Thyroid gland (tissue), 4 donors: ENCODE data around the gene RIN1.

ENCODE experiments used
- POLR2A ChIP-seq, 2 donors: fragments of 450-650 bp; IDR thresholded peaks; one replicate each; pipeline ENCODE4 v1.6.1; 2017; ENCODE audit warnings: antibody characterized with exemption in 2 of 2, mild to moderate bottlenecking in 2 of 2, moderate library complexity in 1 of 2
- TF ChIP-seq, protein P1 (sequence below), 6 experiments: fragments of 200-600 bp in 3 of 6; fragments of 450-650 bp in 3 of 6; sonication (generic) in 3 of 6; IDR thresholded peaks; one replicate each; pipeline ENCODE4 v1.5.1; 2016 to 2019; ENCODE audit warnings: antibody characterized with exemption in 6 of 6, mild to moderate bottlenecking in 2 of 6, inconsistent platforms in 1 of 6, moderate library complexity in 1 of 6

DNA sequence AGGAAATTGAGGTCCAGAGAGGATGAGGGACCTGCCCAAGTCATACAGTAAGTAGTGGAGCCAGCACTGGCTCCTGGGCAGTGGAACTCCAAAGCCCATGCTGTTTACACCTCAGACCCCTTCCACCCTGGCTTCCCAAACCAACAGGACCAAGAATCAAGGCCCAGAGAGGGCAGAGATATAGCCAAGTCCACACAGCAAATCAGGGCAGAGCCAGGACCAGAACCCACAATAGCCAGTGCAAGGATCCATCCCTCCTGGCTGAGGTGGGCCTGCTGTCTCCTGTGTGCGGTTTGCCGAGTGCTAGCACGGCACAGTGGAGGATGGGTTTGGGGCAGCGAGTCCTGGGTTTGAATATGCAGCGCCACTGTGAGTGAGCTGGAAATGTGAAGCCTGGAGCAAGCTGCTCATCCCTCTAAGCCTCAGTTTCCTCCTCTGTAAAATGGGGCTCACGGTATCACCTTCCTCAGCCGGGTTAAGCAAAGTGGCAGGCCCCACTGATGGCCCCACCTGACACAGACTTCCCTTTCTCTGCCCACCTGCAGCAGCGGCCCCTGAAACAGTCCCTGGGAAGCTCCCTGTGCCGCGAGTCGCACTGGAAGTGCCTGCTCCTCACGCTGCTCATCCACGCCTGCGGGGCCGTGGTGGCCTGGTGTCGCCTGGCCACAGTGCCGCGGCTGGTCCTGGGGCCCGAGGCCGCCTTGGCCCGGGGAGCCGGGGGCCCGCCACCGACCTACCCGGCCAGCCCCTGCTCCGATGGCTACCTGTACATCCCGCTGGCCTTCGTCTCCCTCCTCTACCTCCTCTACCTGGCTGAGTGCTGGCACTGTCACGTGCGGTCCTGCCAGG lies 42.2 kb downstream of the RIN1 start:
- TF ChIP-seq, protein P1, sequence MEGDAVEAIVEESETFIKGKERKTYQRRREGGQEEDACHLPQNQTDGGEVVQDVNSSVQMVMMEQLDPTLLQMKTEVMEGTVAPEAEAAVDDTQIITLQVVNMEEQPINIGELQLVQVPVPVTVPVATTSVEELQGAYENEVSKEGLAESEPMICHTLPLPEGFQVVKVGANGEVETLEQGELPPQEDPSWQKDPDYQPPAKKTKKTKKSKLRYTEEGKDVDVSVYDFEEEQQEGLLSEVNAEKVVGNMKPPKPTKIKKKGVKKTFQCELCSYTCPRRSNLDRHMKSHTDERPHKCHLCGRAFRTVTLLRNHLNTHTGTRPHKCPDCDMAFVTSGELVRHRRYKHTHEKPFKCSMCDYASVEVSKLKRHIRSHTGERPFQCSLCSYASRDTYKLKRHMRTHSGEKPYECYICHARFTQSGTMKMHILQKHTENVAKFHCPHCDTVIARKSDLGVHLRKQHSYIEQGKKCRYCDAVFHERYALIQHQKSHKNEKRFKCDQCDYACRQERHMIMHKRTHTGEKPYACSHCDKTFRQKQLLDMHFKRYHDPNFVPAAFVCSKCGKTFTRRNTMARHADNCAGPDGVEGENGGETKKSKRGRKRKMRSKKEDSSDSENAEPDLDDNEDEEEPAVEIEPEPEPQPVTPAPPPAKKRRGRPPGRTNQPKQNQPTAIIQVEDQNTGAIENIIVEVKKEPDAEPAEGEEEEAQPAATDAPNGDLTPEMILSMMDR (IDR thresholded peaks at IDR 0.05): no peak
- TF ChIP-seq POLR2A (IDR thresholded peaks at IDR 0.05): no peak
